Psoas muscle (tissue), 8 donors: ENCODE results near the gene ZNF776. TPM values are rescaled to one million over a fixed set of nuclear protein-coding genes. Genes with fewer than 3 reads are reported as not detected.

ENCODE experiments used
- ATAC-seq, 4 donors: fragments of 200-7000 bp; cut with Tn5 transposase; one replicate each; pipeline ENCODE4 v1.9.1; 2020; ENCODE audit warnings: moderate library complexity in 3 of 4, mild to moderate bottlenecking in 2 of 4
- DNase-seq, 2 donors: peaks; one replicate each; pipeline ENCODE4 v3.0.0-alpha.2; 2020
- H3K27ac ChIP-seq: fragments of 200-600 bp; one replicate; pipeline ENCODE4 v1.8.0; 2022
- H3K27me3 ChIP-seq, 3 donors: fragments of 200-600 bp in 1 of 3; one replicate each; pipeline versions ENCODE4 v1.6.1 to v1.8.0; 2013 to 2022; ENCODE audit warnings: low read length in 2 of 3, mild to moderate bottlenecking in 2 of 3, moderate library complexity in 1 of 3; ENCODE audit not compliant: insufficient read depth in 3 of 3
- H3K36me3 ChIP-seq, 2 donors: fragments of 200-600 bp in 1 of 2; one replicate each; pipeline versions ENCODE4 v1.6.1 to v1.8.0; 2013 to 2022; ENCODE audit warnings: low read depth in 1 of 2, mild to moderate bottlenecking in 1 of 2, moderate library complexity in 1 of 2; ENCODE audit not compliant: insufficient read depth in 1 of 2
- H3K4me1 ChIP-seq: fragments of 200-600 bp; one replicate; pipeline ENCODE4 v1.8.0; 2022
- H3K4me3 ChIP-seq: fragments of 200-600 bp; one replicate; pipeline ENCODE4 v1.8.0; 2022; ENCODE audit warnings: mild to moderate bottlenecking
- H3K9me3 ChIP-seq: fragments of 200-600 bp; one replicate; pipeline ENCODE4 v1.8.0; 2022
- WGBS, 3 donors: extraction: QIAGEN DNeasy Blood & Tissue Kit; methylation state at CpG; one replicate each; pipeline versions ENCODE4 v1.1.6 to v1.1.7; 2013; 5-methylcytosine and 5-hydroxymethylcytosine counted together
- intact Hi-C, 2 donors: fragments of 100-400 bp; cut with DNase I; formaldehyde crosslinking; loops; one replicate each; pipeline versions ENCODE4 v1.11.0 to v1.14.2; 2022
- polyA plus RNA-seq, 3 donors: library from polyadenylated mRNA; stranded (reverse); fragments of 200-250 nt; gene quantifications; one replicate each; pipeline ENCODE4 v1.2.3, GENCODE V29; 2013
- total RNA-seq, 4 donors: library from RNA; stranded (reverse); fragmentation: NEBNext Ultra II Directional in 2 of 4; extraction: Animal tissue kit (Norgen Biotek cat#: 25700) in 2 of 4; gene quantifications; one replicate each; pipeline versions ENCODE4 v1.2.1 to v1.2.4, GENCODE V29; 2021 to 2023
- TF ChIP-seq, protein P1 (sequence below): fragments of 200-600 bp; IDR thresholded peaks from one replicate; pipeline ENCODE4 v1.8.0; 2022; ENCODE audit warnings: antibody characterized with exemption
- donor health status: healthy with polysubstance abuse.
- donor health status: DM: no; HTN: no; CAD: no; lungs with moderate emphysema.
- donor health status: Bipolar disorder and iron deficiency.
- donor health status: healthy.
- donor health status: DM: yes; HTN: yes; CAD: no.
- donor health status: DM: no; HTN: no; CAD: no.
- donor health status: DM: no; HTN: no; CAD: no.
- donor health status: DM: yes; HTN: yes; CAD: no.

The ZNF776 gene
- total and polyA plus RNA-seq, 7 donors = 3.6 to 15.5 (median 8.9) TPM

DNA sequence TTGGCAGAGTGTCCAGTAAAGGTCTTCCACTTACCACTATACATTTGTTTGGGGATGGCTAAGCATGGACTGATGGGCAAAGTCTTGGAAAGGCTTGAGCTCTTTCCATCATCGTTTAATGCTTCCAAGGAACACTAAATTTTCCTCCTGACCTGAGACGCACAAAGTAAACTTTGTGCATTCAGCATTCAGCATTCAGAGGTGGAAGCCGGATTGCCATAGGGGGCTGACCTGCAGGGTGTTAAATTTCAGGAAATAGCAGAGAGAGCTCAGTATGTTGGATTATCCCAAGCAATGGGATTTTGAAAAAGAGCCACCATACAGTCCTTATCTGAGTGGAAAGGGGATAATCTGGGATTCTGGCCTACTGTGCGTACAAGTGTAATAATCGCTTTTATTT is 54.1 kb downstream of the ZNF776 start:
- WGBS, 3 donors = 65 to 73% (median 71%) methylated on average over 5 of the region's 5 CpGs
- H3K27me3 ChIP-seq = no peaks in the 10 kb centered on the region
- no peak overlapping the region for H3K4me3 ChIP-seq
- intact Hi-C loops = no loop called here
- ATAC-seq = no peak
- peaks cover 5 to 9% of the 10 kb centered on the region in 2 donors for H3K36me3 ChIP-seq
- TF ChIP-seq, protein P1, sequence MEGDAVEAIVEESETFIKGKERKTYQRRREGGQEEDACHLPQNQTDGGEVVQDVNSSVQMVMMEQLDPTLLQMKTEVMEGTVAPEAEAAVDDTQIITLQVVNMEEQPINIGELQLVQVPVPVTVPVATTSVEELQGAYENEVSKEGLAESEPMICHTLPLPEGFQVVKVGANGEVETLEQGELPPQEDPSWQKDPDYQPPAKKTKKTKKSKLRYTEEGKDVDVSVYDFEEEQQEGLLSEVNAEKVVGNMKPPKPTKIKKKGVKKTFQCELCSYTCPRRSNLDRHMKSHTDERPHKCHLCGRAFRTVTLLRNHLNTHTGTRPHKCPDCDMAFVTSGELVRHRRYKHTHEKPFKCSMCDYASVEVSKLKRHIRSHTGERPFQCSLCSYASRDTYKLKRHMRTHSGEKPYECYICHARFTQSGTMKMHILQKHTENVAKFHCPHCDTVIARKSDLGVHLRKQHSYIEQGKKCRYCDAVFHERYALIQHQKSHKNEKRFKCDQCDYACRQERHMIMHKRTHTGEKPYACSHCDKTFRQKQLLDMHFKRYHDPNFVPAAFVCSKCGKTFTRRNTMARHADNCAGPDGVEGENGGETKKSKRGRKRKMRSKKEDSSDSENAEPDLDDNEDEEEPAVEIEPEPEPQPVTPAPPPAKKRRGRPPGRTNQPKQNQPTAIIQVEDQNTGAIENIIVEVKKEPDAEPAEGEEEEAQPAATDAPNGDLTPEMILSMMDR = no peak
- DNase-seq = no peak
- peaks cover 13% of the 10 kb centered on the region for H3K4me1 ChIP-seq
- no peak overlapping the region for H3K27ac ChIP-seq
- no peaks in the 10 kb centered on the region for H3K9me3 ChIP-seq

DNA sequence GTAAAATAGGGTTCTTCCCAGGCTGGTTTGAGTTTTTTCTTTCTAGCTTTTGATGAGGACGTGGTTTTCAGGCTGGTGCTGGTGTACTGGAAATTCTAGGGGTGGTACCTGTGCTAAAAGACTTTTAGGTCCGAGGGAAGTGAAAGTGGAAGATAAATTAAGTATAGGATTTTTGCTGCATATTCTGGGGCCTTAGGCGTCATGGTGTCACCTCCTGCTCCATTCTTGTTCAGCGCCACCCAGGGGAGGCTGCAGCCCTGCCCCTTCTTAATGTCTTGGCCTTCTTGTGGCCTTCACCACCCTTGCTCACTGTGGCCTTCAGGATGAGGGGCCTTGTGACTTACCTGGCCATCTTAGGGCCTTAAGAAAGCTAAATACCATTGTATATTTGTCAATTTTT is 55.7 kb downstream of the ZNF776 start:
- WGBS, 3 donors = 92 to 97% (median 94%) methylated on average over 4 of the region's 4 CpGs
- Histone ChIP-seq H3K27ac (no peak overlapping the region), H3K27me3 (no peaks in the 10 kb centered on the region), H3K4me3 (no peak overlapping the region), H3K9me3 (no peaks in the 10 kb centered on the region), H3K4me1 (peaks cover 13% of the 10 kb centered on the region), H3K36me3 (peaks cover 0 to 14% of the 10 kb centered on the region in 2 donors)
- intact Hi-C loops = no loop called here
- TF ChIP-seq, protein P1 = no peak
- DNase-seq = no peak
- ATAC-seq = no peak

DNA sequence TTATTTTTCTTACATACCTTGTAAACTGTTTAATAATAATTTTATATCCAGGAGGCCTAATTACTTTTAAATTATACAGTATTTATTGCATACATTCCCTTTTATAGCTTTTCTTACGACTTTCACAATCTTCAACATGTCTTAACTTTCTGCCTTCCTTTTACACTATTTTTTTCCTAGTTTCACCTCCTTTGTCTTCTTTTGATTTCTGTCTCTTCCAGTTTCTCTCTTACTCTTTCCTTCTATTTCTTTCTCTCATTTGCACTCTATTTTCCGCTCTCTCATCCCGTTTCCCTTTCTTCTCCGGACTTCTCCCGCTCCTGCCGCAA is 56.6 kb downstream of the ZNF776 start:
- ATAC-seq (no peak), DNase-seq (no peak)
- Histone ChIP-seq H3K27me3 (no peaks in the 10 kb centered on the region), H3K27ac (peak overlapping the region; percentile 42), H3K9me3 (no peaks in the 10 kb centered on the region), H3K4me3 (peak overlapping the region; percentile 64), H3K4me1 (peaks cover 13% of the 10 kb centered on the region), H3K36me3 (peaks cover 2 to 24% of the 10 kb centered on the region in 2 donors)
- TF ChIP-seq, protein P1 = no peak
- intact Hi-C loops = no loop called here
- 22 to 40% (median 33%) methylated on average over 6 of the region's 6 CpGs for WGBS, 3 donors

DNA sequence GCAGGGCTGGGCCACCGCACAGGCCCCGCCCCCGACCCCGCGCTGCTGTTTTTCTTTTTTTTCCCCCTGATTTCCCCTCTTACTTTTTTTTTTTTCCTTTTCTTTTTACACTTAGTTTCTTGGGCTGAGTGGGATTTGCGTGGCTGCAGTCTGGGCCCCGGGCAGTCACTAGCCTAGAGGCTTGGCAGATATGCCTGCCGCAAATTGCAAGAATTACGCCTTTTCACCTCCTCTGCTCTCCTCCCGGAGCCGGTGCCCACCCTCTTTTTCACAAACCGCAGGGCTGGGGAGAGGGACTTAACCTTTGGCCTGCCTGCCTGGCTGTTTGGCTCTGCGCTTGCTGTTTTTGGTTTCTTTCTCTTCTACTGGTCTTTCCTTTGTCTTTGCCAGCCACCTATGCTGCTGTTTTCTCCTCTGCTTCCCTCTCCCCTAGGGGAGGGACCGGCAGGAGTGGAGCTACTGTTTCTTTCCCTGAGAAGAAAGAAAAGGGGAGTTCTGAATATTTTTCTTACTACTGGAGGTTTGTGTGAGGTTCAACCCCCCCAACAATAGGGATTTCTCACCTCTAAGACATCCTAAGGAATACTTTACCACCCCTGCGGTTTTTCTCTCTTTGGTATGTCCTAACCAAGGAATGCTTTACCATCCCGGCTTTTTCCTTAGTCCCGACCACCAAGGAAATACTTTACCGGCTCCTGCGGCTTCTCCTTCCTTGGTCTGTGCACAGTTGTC is 57.1 kb downstream of the ZNF776 start:
- intact Hi-C loops = no loop called here
- Histone ChIP-seq H3K4me1 (peaks cover 13% of the 10 kb centered on the region), H3K27ac (peak overlapping the region; percentile 42), H3K4me3 (peak overlapping the region; percentile 64), H3K9me3 (no peaks in the 10 kb centered on the region), H3K27me3 (no peaks in the 10 kb centered on the region), H3K36me3 (peaks cover 5 to 28% of the 10 kb centered on the region in 2 donors)
- ATAC-seq = peak in 2 of 4 donors; percentile 29 to 46
- 11 to 18% (median 16%) methylated on average over 19 of the region's 19 CpGs for WGBS, 3 donors
- no peak for DNase-seq
- TF ChIP-seq, protein P1 = no peak

DNA sequence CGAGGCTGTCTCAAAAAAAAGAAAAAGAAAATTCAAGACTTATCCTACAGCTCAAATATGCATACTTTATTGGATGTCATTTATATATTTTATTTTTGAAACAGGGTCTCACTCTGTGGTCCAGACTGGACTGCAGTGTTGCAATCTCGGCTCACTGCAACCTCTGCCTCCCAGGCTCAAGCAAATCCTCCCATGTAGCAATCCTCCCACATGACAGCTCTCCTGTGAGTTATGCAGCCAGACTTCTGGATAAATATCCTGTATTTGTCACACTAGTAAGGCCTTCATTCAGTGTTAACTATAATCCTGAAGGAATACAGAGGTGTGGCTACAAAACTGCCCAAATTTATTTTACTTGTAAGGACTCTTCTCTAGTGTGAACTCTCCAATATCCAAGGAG is 60.9 kb downstream of the ZNF776 start:
- TF ChIP-seq, protein P1 = no peak
- ATAC-seq = peak in 1 of 4 donors; percentile 29
- no peaks in the 10 kb centered on the region for H3K9me3 ChIP-seq
- H3K36me3 ChIP-seq = peaks cover 5 to 62% of the 10 kb centered on the region in 2 donors
- H3K27ac ChIP-seq = no peak overlapping the region
- intact Hi-C loops = no loop called here
- peaks cover 11% of the 10 kb centered on the region for H3K4me1 ChIP-seq
- no peaks in the 10 kb centered on the region for H3K27me3 ChIP-seq
- H3K4me3 ChIP-seq = no peak overlapping the region
- no peak for DNase-seq
- 88 to 98% (median 93%) methylated on average over 2 of the region's 2 CpGs for WGBS, 3 donors
